ENCODE data around the gene CYP4F22. TPM values are rescaled to one million over a fixed set of nuclear protein-coding genes. Genes with fewer than 3 reads are reported as not detected.

The CYP4F22 gene
- total RNA-seq, 1 experiment from 2014 or later: 4.9 TPM

GRCh38 chr19:15540435-15540834 is 32.1 kb downstream of the CYP4F22 start:
- CTCF ChIA-PET: no interaction called here
- ATAC-seq: no peak

GRCh38 chr19:15544283-15544682 is 36.0 kb downstream of the CYP4F22 start:
- H3K27me3 ChIP-seq (ENCODE audit: insufficient read depth, low read length): no peaks in the 10 kb centered on the region
- no peak overlapping the region for H3K9ac ChIP-seq (ENCODE audit: low read length)
- H3K36me3 ChIP-seq (ENCODE audit: control insufficient read depth in 1 of 2, insufficient read depth in 2 of 2, low read length in 2 of 2): no peaks in the 10 kb centered on the region
- ChIA-PET POLR2A (no interaction called here), CTCF (interaction anchor here (1.2 kb wide), 2 partner anchors 11 to 125 kb away, joined by 3 to 4 read pairs; partner anchors contain the start of gene AKAP8L), RAD21 (ENCODE audit: low non-redundant PET in 1 of 2, low total read pairs in 2 of 2, uncharacterized antibody in 2 of 2, unreplicated experiment in 2 of 2) (no interaction called here)
- no peak for DNase-seq (ENCODE audit: low read depth, low spot score)
- no peak overlapping the region for H3K27ac ChIP-seq (ENCODE audit: low read depth, low read length)
- TF ChIP-seq RAD21 (IDR thresholded peaks at IDR 0.05; ENCODE audit: low read depth) (no peak), CBX3 (IDR thresholded peaks at IDR 0.05; ENCODE audit: low read depth) (no peak), CTCF (IDR thresholded peaks at IDR 0.05 in 2 of 3, conservative IDR thresholded peaks at IDR 0.05 in 1 of 3; ENCODE audit: borderline replicate concordance in 1 of 3, insufficient read depth in 1 of 3, low read depth in 2 of 3, low read length in 2 of 3) (no peak), POLR2A (IDR thresholded peaks at IDR 0.05; ENCODE audit: borderline replicate concordance, extremely low read depth, insufficient read depth, insufficient read length) (no peak)
- no peaks in the 10 kb centered on the region for H3K9me2 ChIP-seq (ENCODE audit: insufficient read depth)
- H3K4me1 ChIP-seq (ENCODE audit: control insufficient read depth in 1 of 2, insufficient read depth in 2 of 2, low read length in 2 of 2): no peaks in the 10 kb centered on the region
- no peak overlapping the region for H3K4me3 ChIP-seq (replicated peaks in 1 of 2; ENCODE audit: low read depth in 1 of 2, low read length in 2 of 2)
- intact Hi-C loops (cut with micrococcal nuclease): no loop called here
- no peaks in the 10 kb centered on the region for H3K9me3 ChIP-seq (ENCODE audit: control insufficient read depth in 1 of 2, insufficient read depth in 1 of 2, low read depth in 1 of 2, low read length in 2 of 2)
- no peak overlapping the region for H3K4me2 ChIP-seq (ENCODE audit: low read length)
- ATAC-seq: no peak
- no TSS peak for BruUV-seq (replicated peaks)
- no peak overlapping the region for H2AFZ ChIP-seq (ENCODE audit: low read depth, low read length, poor library complexity, severe bottlenecking)
- H4K20me1 ChIP-seq (ENCODE audit: insufficient read depth): no peaks in the 10 kb centered on the region
- H3K79me2 ChIP-seq (ENCODE audit: insufficient read depth, low read length): no peaks in the 10 kb centered on the region

More at GRCh38 chr19:15540435-15540834, 32.1 kb downstream of the CYP4F22 start:
- DNase-seq (ENCODE audit: low read depth, low spot score): no peak
- Histone ChIP-seq H3K27me3 (ENCODE audit: insufficient read depth, low read length) (no peaks in the 10 kb centered on the region), H3K4me2 (ENCODE audit: low read length) (no peak overlapping the region), H3K4me3 (replicated peaks in 1 of 2; ENCODE audit: low read depth in 1 of 2, low read length in 2 of 2) (no peak overlapping the region), H3K36me3 (ENCODE audit: control insufficient read depth in 1 of 2, insufficient read depth in 2 of 2, low read length in 2 of 2) (no peaks in the 10 kb centered on the region), H2AFZ (ENCODE audit: low read depth, low read length, poor library complexity, severe bottlenecking) (no peak overlapping the region), H3K4me1 (ENCODE audit: control insufficient read depth in 1 of 2, insufficient read depth in 2 of 2, low read length in 2 of 2) (peaks cover 0 to under 1% of the 10 kb centered on the region in 2 experiments; a peak in 1 of 4 replicates), H3K9me2 (ENCODE audit: insufficient read depth) (no peaks in the 10 kb centered on the region), H3K27ac (ENCODE audit: low read depth, low read length) (no peak overlapping the region), H3K79me2 (ENCODE audit: insufficient read depth, low read length) (no peaks in the 10 kb centered on the region), H4K20me1 (ENCODE audit: insufficient read depth) (no peaks in the 10 kb centered on the region), H3K9ac (ENCODE audit: low read length) (no peak overlapping the region), H3K9me3 (ENCODE audit: control insufficient read depth in 1 of 2, insufficient read depth in 1 of 2, low read depth in 1 of 2, low read length in 2 of 2) (no peaks in the 10 kb centered on the region)
- ChIA-PET POLR2A (no interaction called here), RAD21 (ENCODE audit: low non-redundant PET in 1 of 2, low total read pairs in 2 of 2, uncharacterized antibody in 2 of 2, unreplicated experiment in 2 of 2) (no interaction called here)
- intact Hi-C loops (cut with micrococcal nuclease): no loop called here
- no peak for TF ChIP-seq SRF (IDR thresholded peaks at IDR 0.05; ENCODE audit: low read depth)
- TF ChIP-seq EZH2 (IDR thresholded peaks at IDR 0.05): no peak
- TF ChIP-seq RAD21 (IDR thresholded peaks at IDR 0.05; ENCODE audit: low read depth): no peak
- BruUV-seq (replicated peaks): no TSS peak

All from HCT116 (cell line).